ENCODE measurements around the gene GLB1L.

The GLB1L gene

GRCh38 chr2:219215871-219216534, 29.2 kb downstream of the GLB1L start:
- no peak for DNase-seq (ENCODE audit: low read depth)
- H3K4me3 ChIP-seq (ENCODE audit: low read length): no peak overlapping the region
- no peak for TF ChIP-seq CTCF (conservative IDR thresholded peaks at IDR 0.05; ENCODE audit: low read depth, low read length)

GRCh38 chr2:219214786-219215185, 30.5 kb downstream of the GLB1L start:
- TF ChIP-seq CTCF (conservative IDR thresholded peaks at IDR 0.05; ENCODE audit: low read depth, low read length): no peak
- no peak overlapping the region for H3K4me3 ChIP-seq (ENCODE audit: low read length)
- no peak for DNase-seq (ENCODE audit: low read depth)

- no peak for TF ChIP-seq CTCF (conservative IDR thresholded peaks at IDR 0.05; ENCODE audit: low read depth, low read length)
- DNase-seq (ENCODE audit: low read depth): no peak
- no peak overlapping the region for H3K4me3 ChIP-seq (ENCODE audit: low read length)
These were observed 31.1 kb downstream of the GLB1L start for GRCh38 chr2:219214141-219214540.

- no peak overlapping the region for H3K4me3 ChIP-seq (ENCODE audit: low read length)
- no peak for TF ChIP-seq CTCF (conservative IDR thresholded peaks at IDR 0.05; ENCODE audit: low read depth, low read length)
- DNase-seq (ENCODE audit: low read depth): no peak
These were observed 31.7 kb downstream of the GLB1L start for GRCh38 chr2:219213486-219214071.

- DNase-seq (ENCODE audit: low read depth): no peak
- TF ChIP-seq CTCF (conservative IDR thresholded peaks at IDR 0.05; ENCODE audit: low read depth, low read length): no peak
- H3K4me3 ChIP-seq (ENCODE audit: low read length): no peak overlapping the region
These were observed 32.2 kb downstream of the GLB1L start for GRCh38 chr2:219213026-219213415.

GRCh38 chr2:219210886-219211362, 34.3 kb downstream of the GLB1L start:
- DNase-seq (ENCODE audit: low read depth): no peak
- no peak for TF ChIP-seq CTCF (conservative IDR thresholded peaks at IDR 0.05; ENCODE audit: low read depth, low read length)
- H3K4me3 ChIP-seq (ENCODE audit: low read length): no peak overlapping the region
